GM18909 (cell line): Measurements from ENCODE around the gene XIST.
"Not testable (repeated sequence)": the region's sequence is repeated elsewhere in the genome, so short reads cannot be mapped to it uniquely, and the experiment has no call there.

Experiments used
- ATAC-seq: cut with Tn5 transposase; IDR thresholded peaks from one replicate; pipeline ENCODE4 v1.9.1; 2021; ENCODE audit warnings: mild to moderate bottlenecking; ENCODE audit not compliant: unreplicated experiment, poor library complexity

XIST gene

GRCh38 chrX:73840120-73840924 lies 12.2 kb downstream of the XIST start:
- ATAC-seq: no peak

- no peak for ATAC-seq
Observed at GRCh38 chrX:73839152-73839551, 13.4 kb downstream of the XIST start.

- ATAC-seq: no peak
Observed at GRCh38 chrX:73838123-73838522, 14.4 kb downstream of the XIST start.

GRCh38 chrX:73836956-73837477 lies 15.5 kb downstream of the XIST start:
- ATAC-seq: no peak

- ATAC-seq: no peak
Observed at GRCh38 chrX:73834219-73834618, 18.3 kb downstream of the XIST start.

GRCh38 chrX:73832319-73832718 lies 20.2 kb downstream of the XIST start:
- no peak for ATAC-seq

GRCh38 chrX:73831500-73831899 lies 21.0 kb downstream of the XIST start:
- ATAC-seq: no peak

GRCh38 chrX:73830489-73831414 lies 21.8 kb downstream of the XIST start:
- ATAC-seq: no peak

- no peak for ATAC-seq
Observed at GRCh38 chrX:73829890-73830466, 22.5 kb downstream of the XIST start.

- ATAC-seq: no peak
Observed at GRCh38 chrX:73828080-73828720, 24.3 kb downstream of the XIST start.

- ATAC-seq: no peak
Observed at GRCh38 chrX:73827406-73827805, 25.1 kb downstream of the XIST start.

- ATAC-seq: no peak
Observed at GRCh38 chrX:73826996-73827395, 25.5 kb downstream of the XIST start.

- ATAC-seq: no peak
Observed at GRCh38 chrX:73825569-73825968, 26.9 kb downstream of the XIST start.

- ATAC-seq: no peak
Observed at GRCh38 chrX:73823473-73824004, 29.0 kb downstream of the XIST start.

- ATAC-seq: no peak
Observed at GRCh38 chrX:73822775-73823174, 29.7 kb downstream of the XIST start.

GRCh38 chrX:73821921-73822559 lies 30.5 kb downstream of the XIST start:
- ATAC-seq: no peak

GRCh38 chrX:73819864-73820558 lies 32.5 kb downstream of the XIST start:
- not testable (repeated sequence) for ATAC-seq

- no peak for ATAC-seq
Observed at GRCh38 chrX:73818200-73819116, 34.1 kb downstream of the XIST start.
